Testis (tissue), 2 donors: Measurements from ENCODE around the gene TMEM219.

Source experiments
- CTCF ChIP-seq, 3 experiments: fragments of 450-650 bp in 2 of 3; fragments of 200-600 bp in 1 of 3; sonication (generic) in 1 of 3; IDR thresholded peaks; one replicate each; pipeline ENCODE4 v1.5.1; 2016 to 2019; ENCODE audit warnings: antibody characterized with exemption in 3 of 3, mild to moderate bottlenecking in 2 of 3, moderate library complexity in 1 of 3
- POLR2A ChIP-seq: fragments of 450-650 bp; IDR thresholded peaks from one replicate; pipeline ENCODE4 v1.6.1; 2017; ENCODE audit warnings: antibody characterized with exemption, mild to moderate bottlenecking, moderate library complexity

- TF ChIP-seq CTCF (IDR thresholded peaks at IDR 0.05) (no peak), POLR2A (no peak)
Observed at GRCh38 chr16:30004424-30004776, 42.5 kb downstream of the TMEM219 start.
